Stimulated activated CD4-positive, alpha-beta T cell treated with anti-CD3 and anti-CD28 coated beads, Interleukin-15, amount 100 ng/mL, for 48 hours (primary cell): ENCODE results near the gene SCAMP5.

Experiments
- DNase-seq, 2 donors: peaks; one replicate each; pipeline ENCODE4 v3.0.0-alpha.2; 2020; ENCODE audit warnings: low read depth in 2 of 2

Gene SCAMP5

GRCh38 chr15:75023181-75023871 is 28.0 kb downstream of the SCAMP5 start, which contains the start of gene PPCDC:
TSS of gene PPCDC (plus strand) at chr15:75023590. CDS start at chr15:75028319, 4,729 bp downstream.
- peak; percentile 89 to 95 for DNase-seq

DNA sequence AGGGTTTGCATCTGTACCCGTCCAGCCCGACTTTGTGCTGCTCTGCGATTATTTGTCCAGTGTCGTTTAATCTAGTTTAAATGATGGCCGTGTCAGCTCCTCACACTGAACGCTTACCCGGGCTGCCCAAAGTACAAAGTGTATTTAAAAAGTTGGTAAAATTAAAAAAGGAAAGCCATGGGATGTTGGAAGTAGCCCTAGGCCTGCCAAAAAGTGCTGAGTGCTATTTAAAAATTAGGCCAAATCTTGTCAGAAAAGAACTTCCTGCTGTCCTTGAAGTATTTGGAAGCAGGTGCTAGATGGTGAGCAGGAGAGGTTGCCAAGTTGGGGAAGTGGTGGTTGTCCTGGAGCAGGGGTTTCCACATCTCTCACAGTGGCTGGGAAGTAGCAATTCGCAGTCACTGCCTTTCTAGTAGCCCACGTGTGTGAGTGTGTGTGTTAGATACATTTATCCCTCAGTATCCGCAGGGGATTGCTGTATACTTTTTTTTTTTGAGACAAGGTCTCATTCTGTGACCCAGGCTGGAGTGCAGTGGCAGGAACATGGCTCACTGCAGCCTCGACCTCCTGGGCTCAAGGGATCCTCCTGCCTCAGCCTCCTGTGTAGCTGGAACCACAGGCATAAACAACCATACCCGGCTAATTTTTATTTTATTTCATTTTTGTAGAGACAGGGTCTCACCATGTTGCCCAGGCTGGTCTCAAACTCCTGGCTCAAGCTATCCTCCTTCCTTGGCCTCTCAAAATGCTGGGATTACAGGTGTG is 28.7 kb downstream of the SCAMP5 start:
- DNase-seq: no peak

DNA sequence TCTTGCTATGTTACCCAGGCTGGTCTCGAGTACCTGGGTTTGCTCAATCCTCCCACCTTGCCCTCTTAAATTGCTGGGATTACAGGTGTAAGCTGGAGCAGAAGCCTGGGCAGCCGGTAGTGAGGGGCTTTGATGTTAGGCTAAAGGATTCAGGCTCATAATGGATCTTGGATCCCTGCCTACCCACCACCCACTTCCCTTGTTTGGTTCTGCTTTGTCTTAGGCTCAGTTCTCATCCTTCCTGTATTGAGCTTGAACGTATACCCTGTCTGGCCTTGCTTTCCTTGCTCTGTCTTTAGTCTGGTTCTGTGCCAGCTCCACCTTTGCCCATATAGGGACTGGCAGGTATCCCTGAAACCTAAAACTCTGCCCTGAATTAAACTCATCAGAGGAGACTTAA is 29.7 kb downstream of the SCAMP5 start:
- DNase-seq: no peak

DNA sequence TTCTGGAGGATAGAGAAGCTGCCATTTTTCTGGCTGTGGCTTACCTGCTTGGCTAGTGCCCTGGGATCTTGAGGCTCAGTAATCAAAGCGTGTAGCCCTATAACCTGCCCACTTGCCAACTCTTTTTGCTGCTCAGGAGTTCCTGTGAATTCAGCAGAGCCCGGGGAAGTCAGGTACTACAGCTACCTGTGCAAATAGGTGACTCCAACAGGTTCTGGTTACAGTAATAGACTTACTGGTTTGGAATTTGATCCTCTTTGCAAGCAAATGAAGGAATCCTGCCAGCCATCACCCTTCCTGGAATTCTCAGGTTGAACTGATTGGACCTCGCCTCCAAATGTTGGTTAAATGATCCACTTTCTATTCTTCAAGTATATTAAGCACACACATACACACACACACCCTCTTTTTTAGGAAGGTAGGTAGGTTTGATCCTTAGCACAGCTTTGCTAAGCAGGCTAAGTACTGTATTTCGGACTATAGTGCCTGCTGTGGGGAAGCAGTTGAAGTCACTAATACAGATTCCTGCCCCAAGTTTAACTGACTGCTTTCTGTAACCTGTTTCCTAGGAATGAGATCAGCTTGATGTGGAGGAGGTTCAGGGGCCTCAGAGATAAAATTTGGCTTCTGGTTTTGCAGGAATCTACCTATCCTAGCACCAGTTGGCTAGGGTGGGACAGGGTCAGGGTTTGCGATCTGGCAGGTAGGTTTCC is 30.3 kb downstream of the SCAMP5 start:
- DNase-seq: no peak

DNA sequence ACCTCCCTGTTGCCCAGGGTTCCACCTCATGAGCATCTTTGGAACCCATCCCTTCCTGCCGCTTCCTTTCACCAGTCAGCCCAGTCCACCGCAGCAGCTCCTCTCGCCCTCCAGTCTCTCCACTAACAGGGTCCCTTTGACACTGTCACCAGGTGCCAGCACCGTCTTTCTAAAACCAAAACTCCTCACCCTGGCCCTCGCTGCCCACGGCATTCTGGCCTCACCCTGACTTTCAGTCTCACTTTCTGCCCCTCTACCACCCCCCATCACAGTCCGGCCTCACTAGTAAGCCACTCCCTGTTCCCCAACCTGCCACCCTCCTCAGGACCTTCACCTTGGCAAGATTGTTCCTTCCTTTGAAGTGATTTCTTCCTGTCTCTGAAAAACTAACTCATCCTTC is 32.2 kb downstream of the SCAMP5 start:
- no peak for DNase-seq

DNA sequence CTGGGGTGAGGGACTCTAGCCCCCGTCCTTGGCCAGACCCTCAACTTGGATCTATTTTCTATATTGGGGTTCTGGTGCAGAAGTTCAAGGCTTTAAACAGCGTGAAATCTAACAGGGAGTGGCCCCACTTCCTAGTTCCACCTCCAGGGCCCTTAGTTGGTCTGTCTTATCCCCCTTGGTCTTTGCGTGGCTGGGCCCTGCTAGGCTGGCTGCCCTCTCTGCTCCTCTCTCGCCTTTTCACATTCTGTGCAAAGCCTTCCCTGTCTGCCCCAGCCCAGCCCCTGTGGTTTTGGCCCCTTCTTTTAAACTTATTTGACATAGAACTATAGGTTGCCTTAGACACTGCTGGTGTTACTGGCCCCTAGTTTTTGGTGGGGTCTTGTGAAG is 33.6 kb downstream of the SCAMP5 start:
- DNase-seq: no peak

DNA sequence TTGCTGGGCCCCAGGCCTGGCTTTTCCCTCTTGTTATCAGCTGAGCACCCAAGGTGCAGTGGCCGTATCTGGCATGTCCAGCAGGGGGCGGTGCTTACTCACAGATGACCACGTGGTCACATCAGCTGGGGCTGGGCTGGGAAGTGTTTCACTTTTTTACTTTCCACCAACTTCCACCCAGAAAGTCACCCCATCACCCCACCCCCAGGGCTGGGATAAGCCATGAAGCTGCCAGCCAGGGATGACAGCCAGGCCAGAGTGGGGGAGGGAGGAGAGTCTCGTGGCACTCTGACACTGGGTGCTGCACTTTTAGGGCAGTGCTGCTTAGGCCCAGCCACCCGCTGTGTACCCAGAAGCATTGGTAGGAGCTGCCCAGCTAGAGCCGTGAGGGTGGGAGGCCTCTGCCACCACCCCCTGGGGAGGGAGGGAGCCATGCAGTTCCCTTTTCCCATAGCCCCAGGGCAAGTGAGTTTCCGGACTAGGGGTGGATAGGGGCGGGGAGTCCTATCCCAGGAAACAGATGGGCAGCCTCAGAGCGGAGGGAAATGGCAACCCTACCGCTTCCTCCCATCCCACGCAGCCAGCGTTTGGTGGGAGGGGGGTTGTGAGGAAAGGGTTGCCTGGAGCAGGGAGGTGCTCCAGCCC is 34.1 kb downstream of the SCAMP5 start:
- DNase-seq: peak; percentile 70 to 84

DNA sequence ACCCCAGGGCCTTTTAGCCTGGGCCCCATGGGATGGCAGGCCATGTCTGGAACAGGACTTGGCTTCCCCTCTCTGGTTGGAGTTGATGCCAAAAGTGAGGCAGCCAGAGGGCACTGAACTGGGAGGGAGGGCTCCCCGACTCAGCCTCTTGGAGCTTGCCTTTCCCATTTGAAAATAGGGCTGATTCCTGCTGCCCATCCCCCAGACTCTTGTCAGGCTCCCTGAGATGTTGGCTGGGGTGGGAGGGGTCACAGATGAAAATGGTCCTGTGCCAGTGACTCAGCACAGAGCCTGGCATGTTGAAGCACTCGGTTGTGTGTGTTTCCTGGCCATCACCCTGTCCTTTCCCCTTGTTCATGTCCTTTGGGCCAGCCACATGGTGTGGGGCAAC is 34.7 kb downstream of the SCAMP5 start:
- DNase-seq: no peak

- no peak for DNase-seq
Measured at GRCh38 chr15:75030424-75030823, 35.1 kb downstream of the SCAMP5 start.

DNA sequence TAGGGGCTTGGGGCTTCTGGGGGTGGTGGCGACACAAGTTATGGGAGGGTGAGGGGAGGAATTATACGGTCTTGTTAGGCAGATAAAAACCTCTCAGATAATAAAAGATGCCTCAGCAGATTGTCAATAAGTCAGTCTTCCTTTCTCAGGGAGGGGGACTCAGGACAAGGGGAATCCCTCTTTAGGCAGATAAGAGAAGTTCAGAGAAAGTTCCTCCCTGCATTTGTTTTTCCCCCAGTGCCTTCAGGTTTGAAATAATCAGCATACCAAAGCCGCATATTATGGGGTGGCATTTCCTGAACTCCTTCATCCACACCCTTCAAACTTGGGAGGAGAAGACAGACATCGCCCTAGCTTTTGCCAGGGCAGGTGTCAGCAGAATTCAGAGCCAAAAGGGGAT is 36.5 kb downstream of the SCAMP5 start:
- DNase-seq: no peak

GRCh38 chr15:75032395-75032794 is 37.0 kb downstream of the SCAMP5 start:
- DNase-seq: no peak

- no peak for DNase-seq
Measured at GRCh38 chr15:75033809-75034208, 38.4 kb downstream of the SCAMP5 start.

- no peak for DNase-seq
Measured at GRCh38 chr15:75034615-75035014, 39.3 kb downstream of the SCAMP5 start.

GRCh38 chr15:75036212-75036616 is 40.9 kb downstream of the SCAMP5 start:
- no peak for DNase-seq

GRCh38 chr15:75037685-75038084 is 42.3 kb downstream of the SCAMP5 start:
- no peak for DNase-seq

DNA sequence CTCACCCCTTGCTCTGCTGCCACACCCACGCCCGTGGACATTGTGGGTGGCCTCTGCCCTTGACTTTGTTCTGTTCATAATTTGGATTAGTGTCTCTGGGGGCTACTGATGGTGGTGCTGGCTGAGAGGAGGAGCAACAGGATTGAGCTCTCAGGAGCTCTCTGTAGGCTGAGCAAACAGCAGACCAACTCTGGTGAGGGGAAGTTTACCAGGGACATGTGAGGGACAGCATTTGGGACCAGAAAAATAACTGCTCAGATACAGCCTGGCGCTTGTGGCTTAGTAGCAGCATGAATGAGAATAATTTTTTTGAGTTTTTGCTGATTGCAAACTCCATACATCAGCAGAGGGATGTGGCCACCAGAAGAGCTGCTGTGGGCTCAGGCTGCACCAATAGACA is 42.9 kb downstream of the SCAMP5 start:
- DNase-seq: no peak

- peak in 1 of 2 donors; percentile 33 for DNase-seq
Measured at GRCh38 chr15:75042730-75043508, 47.6 kb downstream of the SCAMP5 start.

- no peak for DNase-seq
Measured at GRCh38 chr15:75043509-75044257, 48.3 kb downstream of the SCAMP5 start.

DNA sequence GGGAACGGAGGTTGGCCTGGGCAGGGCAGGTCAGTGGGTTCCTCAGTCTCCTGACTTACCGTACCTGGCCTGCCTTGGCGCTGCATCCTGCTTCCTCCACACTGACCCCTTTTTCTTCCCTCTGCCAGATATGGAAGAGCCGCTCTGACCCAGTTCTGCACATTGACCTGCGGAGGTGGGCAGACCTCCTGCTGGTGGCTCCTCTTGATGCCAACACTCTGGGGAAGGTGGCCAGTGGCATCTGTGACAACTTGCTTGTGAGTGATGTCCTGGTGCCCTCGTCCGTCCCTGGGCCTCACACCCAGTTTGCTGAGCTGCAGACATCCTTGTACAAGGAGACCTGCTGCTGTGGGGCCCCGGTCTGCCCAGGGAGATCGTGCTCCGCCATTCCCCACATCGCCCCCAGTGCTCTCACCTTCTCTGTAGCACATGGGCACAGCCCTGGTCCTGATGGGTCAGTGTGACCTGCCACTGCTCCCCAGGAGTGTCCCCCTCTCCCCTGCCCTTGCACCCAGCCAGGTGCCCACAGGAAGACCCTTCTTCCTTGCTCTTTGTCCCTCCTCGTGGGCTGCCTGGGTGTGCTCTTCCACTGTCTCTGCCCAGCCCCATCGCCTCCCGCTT is 49.0 kb downstream of the SCAMP5 start:
- DNase-seq: no peak

GRCh38 chr15:75045332-75046015 is 50.1 kb downstream of the SCAMP5 start:
- no peak for DNase-seq
